Colonic mucosa (tissue), 4 donors: Measurements from ENCODE around the gene SLC22A14. TPM values are rescaled to one million over a fixed set of nuclear protein-coding genes. Genes with fewer than 3 reads are reported as not detected.

Experiments used
- DNase-seq: peaks from one replicate; pipeline ENCODE4 v3.0.0-alpha.2; 2020
- H3K27ac ChIP-seq: fragments of 200-600 bp; one replicate; pipeline ENCODE4 v1.8.0; 2021
- H3K27me3 ChIP-seq: fragments of 200-600 bp; one replicate; pipeline ENCODE4 v1.8.0; 2021
- H3K36me3 ChIP-seq: fragments of 200-600 bp; one replicate; pipeline ENCODE4 v1.8.0; 2021
- H3K4me1 ChIP-seq: fragments of 200-600 bp; one replicate; pipeline ENCODE4 v1.8.0; 2021; ENCODE audit warnings: mild to moderate bottlenecking
- H3K4me3 ChIP-seq: fragments of 200-600 bp; one replicate; pipeline ENCODE4 v1.8.0; 2021
- H3K9ac ChIP-seq, 2 donors: one replicate each; pipeline ENCODE4 v1.7.0; 2013; ENCODE audit warnings: control low read depth in 2 of 2, low read depth in 2 of 2, low read length in 2 of 2
- H3K9me3 ChIP-seq: fragments of 200-600 bp; one replicate; pipeline ENCODE4 v1.8.0; 2021
- intact Hi-C: fragments of 100-400 bp; cut with DNase I; formaldehyde crosslinking; loops from one replicate; pipeline ENCODE4 v1.14.1; 2022
- total RNA-seq, 2 donors: library from RNA; stranded (reverse); fragmentation: NEBNext Ultra II Directional in 1 of 2; extraction: Animal tissue kit (Norgen Biotek cat#: 25700) in 1 of 2; gene quantifications; one replicate each; pipeline ENCODE4 v1.2.1, GENCODE V29; 2021
- TF ChIP-seq, protein P1 (sequence below): fragments of 200-600 bp; IDR thresholded peaks from one replicate; pipeline ENCODE4 v1.8.0; 2022; ENCODE audit warnings: antibody characterized with exemption, mild to moderate bottlenecking
- donor health status: healthy.
- donor health status: DM: no; HTN: no; CAD: no.
- donor health status: DM: no; HTN: no; CAD: no.

SLC22A14 gene
- total RNA-seq, 2 donors from 2014 or later: 0.11 to 0.44 TPM

DNA sequence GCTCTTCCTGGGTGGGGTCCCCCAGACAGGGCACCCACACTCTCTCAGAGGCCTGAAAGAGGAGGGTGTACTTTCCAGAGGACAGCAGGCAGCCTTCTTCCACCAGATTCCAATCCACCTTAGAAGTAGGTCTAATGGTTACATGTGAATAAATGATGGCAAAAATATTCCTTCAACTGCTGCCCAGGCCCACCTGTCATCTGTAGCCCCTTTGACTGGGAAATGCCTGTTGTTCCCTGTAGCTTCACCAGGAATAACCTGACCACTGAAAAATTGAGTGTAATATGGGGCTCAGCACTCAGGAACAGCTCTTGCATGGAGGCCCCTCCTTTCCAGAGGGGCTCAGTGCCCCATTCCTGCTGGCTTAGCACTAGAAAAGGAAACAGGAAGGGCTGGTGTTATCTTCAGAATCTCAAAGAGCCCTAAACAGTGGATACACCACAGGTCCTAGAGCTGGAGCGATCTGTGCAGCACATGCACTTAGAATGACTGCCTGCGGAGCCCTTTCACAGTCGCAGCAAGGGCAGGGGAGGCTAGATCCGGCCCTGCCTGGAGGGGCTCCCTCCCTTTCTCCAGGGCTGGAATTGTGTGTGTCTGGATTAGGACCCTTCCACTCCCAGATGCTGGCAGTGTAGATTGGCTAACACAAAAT lies 32.1 kb downstream of the SLC22A14 start:
- no peak overlapping the region for H3K27ac ChIP-seq
- H3K4me1 ChIP-seq: no peaks in the 10 kb centered on the region
- intact Hi-C loops: no loop called here
- H3K9me3 ChIP-seq: no peaks in the 10 kb centered on the region
- H3K36me3 ChIP-seq: no peaks in the 10 kb centered on the region
- no peak overlapping the region for H3K9ac ChIP-seq
- no peaks in the 10 kb centered on the region for H3K27me3 ChIP-seq
- no peak for DNase-seq
- TF ChIP-seq, protein P1, sequence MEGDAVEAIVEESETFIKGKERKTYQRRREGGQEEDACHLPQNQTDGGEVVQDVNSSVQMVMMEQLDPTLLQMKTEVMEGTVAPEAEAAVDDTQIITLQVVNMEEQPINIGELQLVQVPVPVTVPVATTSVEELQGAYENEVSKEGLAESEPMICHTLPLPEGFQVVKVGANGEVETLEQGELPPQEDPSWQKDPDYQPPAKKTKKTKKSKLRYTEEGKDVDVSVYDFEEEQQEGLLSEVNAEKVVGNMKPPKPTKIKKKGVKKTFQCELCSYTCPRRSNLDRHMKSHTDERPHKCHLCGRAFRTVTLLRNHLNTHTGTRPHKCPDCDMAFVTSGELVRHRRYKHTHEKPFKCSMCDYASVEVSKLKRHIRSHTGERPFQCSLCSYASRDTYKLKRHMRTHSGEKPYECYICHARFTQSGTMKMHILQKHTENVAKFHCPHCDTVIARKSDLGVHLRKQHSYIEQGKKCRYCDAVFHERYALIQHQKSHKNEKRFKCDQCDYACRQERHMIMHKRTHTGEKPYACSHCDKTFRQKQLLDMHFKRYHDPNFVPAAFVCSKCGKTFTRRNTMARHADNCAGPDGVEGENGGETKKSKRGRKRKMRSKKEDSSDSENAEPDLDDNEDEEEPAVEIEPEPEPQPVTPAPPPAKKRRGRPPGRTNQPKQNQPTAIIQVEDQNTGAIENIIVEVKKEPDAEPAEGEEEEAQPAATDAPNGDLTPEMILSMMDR: no peak
- H3K4me3 ChIP-seq: no peak overlapping the region

DNA sequence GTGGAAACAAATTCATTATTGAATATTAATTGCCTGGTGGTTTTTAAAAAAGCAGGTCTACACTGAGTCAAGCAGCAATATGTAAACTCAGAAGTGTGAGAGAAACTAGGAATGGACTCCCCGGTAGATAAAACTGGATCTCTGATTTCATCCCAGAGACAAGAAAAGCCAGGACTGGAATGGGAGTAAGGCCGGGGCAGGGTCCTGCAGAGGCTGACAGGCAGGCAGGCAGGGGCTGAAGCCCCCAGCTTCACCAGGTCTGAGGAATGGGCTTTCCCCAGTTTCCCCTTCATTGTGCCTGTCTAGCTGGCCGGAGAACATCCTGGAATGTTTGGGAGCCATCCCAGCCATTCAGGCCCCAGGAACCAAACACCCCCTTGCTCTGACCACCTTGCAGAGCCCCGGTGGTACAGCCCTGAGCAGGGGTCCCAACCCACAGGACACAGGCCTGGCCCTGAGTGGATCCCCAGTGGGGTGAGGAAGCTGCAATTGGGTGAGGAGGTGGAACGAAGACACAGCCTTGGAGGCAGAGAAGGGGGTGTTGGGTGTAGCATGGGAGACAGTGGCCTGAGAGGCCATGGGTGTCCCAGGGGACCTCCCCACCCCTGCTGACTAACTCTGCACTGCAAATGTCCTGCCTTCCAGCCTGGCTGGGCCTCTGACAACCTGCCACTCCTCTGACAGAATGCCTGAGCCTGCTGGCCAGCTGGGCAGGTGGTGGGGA lies 32.8 kb downstream of the SLC22A14 start:
- Histone ChIP-seq H3K36me3 (no peaks in the 10 kb centered on the region), H3K9ac (no peak overlapping the region)
- TF ChIP-seq, protein P1: no peak

DNA sequence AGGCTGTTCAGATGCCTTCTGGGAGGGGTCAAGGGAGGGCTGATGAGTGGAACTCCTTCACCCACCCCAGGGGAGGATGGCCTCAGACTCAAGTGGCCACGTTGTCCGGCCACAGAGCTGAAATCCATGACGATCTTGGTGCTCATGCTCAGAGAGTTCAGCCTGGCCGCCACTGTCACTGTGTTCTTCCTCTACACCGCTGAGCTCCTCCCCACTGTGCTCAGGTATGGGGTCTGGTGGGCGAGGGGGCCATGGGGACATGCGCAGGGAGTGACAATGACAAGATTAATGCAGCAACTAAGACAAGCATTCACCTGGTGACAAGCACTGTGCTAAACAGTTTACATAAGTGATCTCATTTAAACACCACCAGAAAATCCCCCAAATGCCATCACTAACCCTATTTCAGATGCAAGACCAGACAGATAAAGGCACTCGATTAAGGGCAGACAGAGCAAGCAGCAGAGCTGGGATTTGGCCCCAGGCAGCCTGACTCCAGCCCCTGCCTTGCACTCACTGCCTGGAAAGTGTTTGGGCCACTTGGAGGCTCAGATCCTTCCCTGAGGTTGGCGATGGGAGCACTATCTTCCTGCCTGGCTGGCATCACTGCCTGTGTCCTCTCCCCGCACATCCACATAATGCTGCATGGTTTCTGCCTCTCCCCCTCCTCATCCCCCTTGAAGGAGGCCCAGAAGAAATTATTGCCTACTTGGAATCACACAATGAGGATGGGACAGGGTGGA lies 33.6 kb downstream of the SLC22A14 start:
- no peaks in the 10 kb centered on the region for H3K9me3 ChIP-seq
- no peak overlapping the region for H3K9ac ChIP-seq
- no peak for DNase-seq
- intact Hi-C loops: no loop called here
- H3K27ac ChIP-seq: no peak overlapping the region
- no peaks in the 10 kb centered on the region for H3K36me3 ChIP-seq
- no peak overlapping the region for H3K4me3 ChIP-seq
- TF ChIP-seq, protein P1: no peak
- H3K27me3 ChIP-seq: no peaks in the 10 kb centered on the region
- H3K4me1 ChIP-seq: no peaks in the 10 kb centered on the region

More for the DNA sequence above, 32.8 kb downstream of the SLC22A14 start:
- H3K9me3 ChIP-seq: no peaks in the 10 kb centered on the region
- H3K4me1 ChIP-seq: no peaks in the 10 kb centered on the region
- no peak overlapping the region for H3K27ac ChIP-seq
- no peaks in the 10 kb centered on the region for H3K27me3 ChIP-seq
- no peak overlapping the region for H3K4me3 ChIP-seq
- DNase-seq: no peak
- intact Hi-C loops: no loop called here

DNA sequence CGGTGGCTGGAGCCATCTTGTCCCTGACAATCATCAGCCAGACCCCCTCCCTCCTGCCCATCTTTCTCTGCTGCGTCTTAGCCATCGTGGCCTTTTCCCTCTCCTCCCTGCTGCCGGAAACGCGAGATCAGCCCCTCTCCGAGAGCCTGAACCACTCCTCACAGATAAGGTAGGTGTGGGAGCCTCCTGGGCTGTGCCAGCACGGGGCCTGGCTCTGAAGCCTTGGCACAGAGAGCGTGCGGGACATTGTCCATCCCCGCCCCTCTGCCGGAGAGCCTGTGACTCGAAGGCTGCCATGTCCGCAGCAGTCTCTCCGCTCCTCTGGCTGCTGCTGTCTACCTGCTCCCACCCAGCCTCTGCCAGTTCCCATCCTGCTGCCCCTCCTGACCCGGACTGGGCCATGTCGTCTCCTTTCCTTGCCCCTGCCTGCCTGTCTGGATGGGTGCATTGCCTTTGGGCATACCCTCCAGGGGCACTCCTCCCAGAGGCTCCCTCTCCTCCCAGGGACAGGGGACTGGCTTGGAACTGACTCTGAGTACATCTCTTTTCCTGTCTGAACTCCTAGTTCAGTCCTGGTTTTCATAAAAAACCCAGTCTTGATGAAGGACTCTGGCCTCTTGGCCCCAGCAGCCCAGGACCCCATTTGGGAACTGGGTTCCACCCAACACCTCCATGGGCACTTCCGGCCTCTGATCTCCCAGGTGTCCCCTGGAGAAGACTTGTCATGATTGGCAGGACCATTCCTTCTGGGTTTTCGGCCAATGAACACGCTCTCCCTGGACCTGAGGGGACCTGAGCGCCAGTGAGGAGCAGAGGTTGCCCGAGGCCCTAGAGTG lies 34.5 kb downstream of the SLC22A14 start:
- intact Hi-C loops: no loop called here
- Histone ChIP-seq H3K27me3 (no peaks in the 10 kb centered on the region), H3K27ac (no peak overlapping the region), H3K4me3 (no peak overlapping the region), H3K9me3 (no peaks in the 10 kb centered on the region), H3K4me1 (no peaks in the 10 kb centered on the region), H3K9ac (no peak overlapping the region), H3K36me3 (no peaks in the 10 kb centered on the region)
- DNase-seq: no peak
- TF ChIP-seq, protein P1: no peak

DNA sequence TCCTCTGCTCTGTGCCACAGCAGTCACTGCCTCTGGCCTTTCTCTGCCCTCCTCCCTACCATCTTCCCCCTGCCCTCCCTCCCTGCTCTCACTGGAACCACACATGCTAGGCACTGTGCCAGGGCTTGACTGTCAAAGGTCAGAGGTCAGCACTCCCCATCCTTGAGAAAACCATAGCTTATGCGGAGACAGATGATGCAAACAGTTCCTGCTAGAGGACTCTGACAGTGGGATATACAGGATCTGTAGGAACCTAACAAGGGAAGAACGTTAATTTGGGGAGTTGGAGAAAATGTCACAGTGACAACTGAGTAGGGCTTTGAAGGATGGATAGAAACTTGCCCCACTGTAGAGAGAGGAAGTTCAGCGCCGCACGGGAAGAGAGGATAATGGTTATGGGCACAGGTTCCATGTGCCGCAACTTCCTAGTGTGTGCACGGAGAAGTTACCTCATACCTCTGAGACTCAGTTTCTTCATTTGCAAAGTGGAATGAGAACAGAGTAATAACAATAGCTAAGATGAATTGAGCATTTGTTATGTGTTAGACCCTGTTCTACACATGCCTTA lies 35.2 kb downstream of the SLC22A14 start:
- TF ChIP-seq, protein P1: no peak
- no peak overlapping the region for H3K9ac ChIP-seq
- no peaks in the 10 kb centered on the region for H3K9me3 ChIP-seq
- H3K27me3 ChIP-seq: no peaks in the 10 kb centered on the region
- no peak for DNase-seq
- H3K4me3 ChIP-seq: no peak overlapping the region
- no peak overlapping the region for H3K27ac ChIP-seq
- no peaks in the 10 kb centered on the region for H3K4me1 ChIP-seq
- no peaks in the 10 kb centered on the region for H3K36me3 ChIP-seq
- intact Hi-C loops: no loop called here
